Measurements from ENCODE around the gene CDKN2B.

GRCh38 chr9:22002038-22002437 is 7.1 kb downstream of the CDKN2B start:
- no peak for TF ChIP-seq CTCF (IDR thresholded peaks at IDR 0.05)
- TF ChIP-seq POLR2A (IDR thresholded peaks at IDR 0.05): no peak
- no peak for TF ChIP-seq EP300 (IDR thresholded peaks at IDR 0.05)
- no peak for TF ChIP-seq POLR2AphosphoS5 (IDR thresholded peaks at IDR 0.05)

All from upper lobe of left lung (tissue), 4 donors.